ENCODE results near the gene STARD13.
A peak's percentile ranks its signal among the peaks of the same experiment; 100 is the strongest.

- TF ChIP-seq CTCF (optimal IDR thresholded peaks at IDR 0.05 in 1 of 3, IDR thresholded peaks at IDR 0.05 in 1 of 3, conservative IDR thresholded peaks at IDR 0.05 in 1 of 3; ENCODE audit: extremely low read depth in 1 of 3, insufficient read depth in 2 of 3, low read length in 3 of 3): peak; percentile 53 to 83 (median 82)
- TF ChIP-seq EZH2 (IDR thresholded peaks at IDR 0.05; ENCODE audit: low read length): no peak
Observed at GRCh38 chr13:33228648-33229445, 56.7 kb downstream of the STARD13 start.
